ENCODE data around the gene SLC9A9. TPM values are rescaled to one million over a fixed set of nuclear protein-coding genes. Genes with fewer than 3 reads are reported as not detected.

SLC9A9 gene
- polyA plus RNA-seq, 1 experiment: 2.4 TPM

GRCh38 chr3:143339451-143339850, 508.8 kb downstream of the SLC9A9 start:
- TF ChIP-seq CTCF (IDR thresholded peaks at IDR 0.05; ENCODE audit: insufficient read depth, low read depth, low read length): no peak

GRCh38 chr3:143337387-143337786, 510.9 kb downstream of the SLC9A9 start:
- H3K27me3 ChIP-seq (ENCODE audit: control insufficient read depth, insufficient read depth, low read length): no peaks in the 10 kb centered on the region
- DNase-seq (ENCODE audit: low read depth): no peak
- no peak for TF ChIP-seq CTCF (IDR thresholded peaks at IDR 0.05; ENCODE audit: insufficient read depth, low read depth, low read length)
- CTCF ChIA-PET: interaction anchor here (1.0 to 1.8 kb wide), 3 partner anchors 26 to 216 kb away, joined by 3 read pairs; no protein-coding TSS in a partner anchor
- no peak overlapping the region for H3K4me3 ChIP-seq (ENCODE audit: low read depth, low read length)
- POLR2A ChIA-PET: no interaction called here
- H3K36me3 ChIP-seq (ENCODE audit: control insufficient read depth, insufficient read depth, low read length): no peaks in the 10 kb centered on the region

More at GRCh38 chr3:143339451-143339850, 508.8 kb downstream of the SLC9A9 start:
- ChIA-PET POLR2A (no interaction called here), CTCF (interaction anchor here (0.5 to 1.1 kb wide), 2 partner anchors 69 to 86 kb away, joined by 3 read pairs; no protein-coding TSS in a partner anchor)
- no peak for DNase-seq (ENCODE audit: low read depth)
- H3K36me3 ChIP-seq (ENCODE audit: control insufficient read depth, insufficient read depth, low read length): no peaks in the 10 kb centered on the region
- no peaks in the 10 kb centered on the region for H3K27me3 ChIP-seq (ENCODE audit: control insufficient read depth, insufficient read depth, low read length)
- H3K4me3 ChIP-seq (ENCODE audit: low read depth, low read length): no peak overlapping the region

GRCh38 chr3:143334231-143334630, 514.0 kb downstream of the SLC9A9 start:
- ChIA-PET POLR2A (no interaction called here), CTCF (interaction anchor here (0.5 to 0.9 kb wide), 3 partner anchors 11 to 1261 kb away, joined by 3 read pairs; no protein-coding TSS in a partner anchor)
- Histone ChIP-seq H3K36me3 (ENCODE audit: control insufficient read depth, insufficient read depth, low read length) (no peaks in the 10 kb centered on the region), H3K27me3 (ENCODE audit: control insufficient read depth, insufficient read depth, low read length) (no peaks in the 10 kb centered on the region; the same call in 1 of the 2 replicates), H3K4me3 (ENCODE audit: low read depth, low read length) (no peak overlapping the region)
- no peak for TF ChIP-seq CTCF (IDR thresholded peaks at IDR 0.05; ENCODE audit: insufficient read depth, low read depth, low read length)
- DNase-seq (ENCODE audit: low read depth): no peak

GRCh38 chr3:143333367-143333766, 514.9 kb downstream of the SLC9A9 start:
- TF ChIP-seq CTCF (IDR thresholded peaks at IDR 0.05; ENCODE audit: insufficient read depth, low read depth, low read length): no peak
- Histone ChIP-seq H3K36me3 (ENCODE audit: control insufficient read depth, insufficient read depth, low read length) (no peaks in the 10 kb centered on the region), H3K4me3 (ENCODE audit: low read depth, low read length) (no peak overlapping the region), H3K27me3 (ENCODE audit: control insufficient read depth, insufficient read depth, low read length) (no peaks in the 10 kb centered on the region; the same call in 1 of the 2 replicates)
- DNase-seq (ENCODE audit: low read depth): no peak
- CTCF ChIA-PET: interaction anchor here (0.9 kb wide), 1 partner anchor 340 kb away, joined by 3 read pairs; no protein-coding TSS in a partner anchor
- POLR2A ChIA-PET: no interaction called here

- DNase-seq (ENCODE audit: low read depth): no peak
- ChIA-PET POLR2A (no interaction called here), CTCF (no interaction called here)
- no peak overlapping the region for H3K4me3 ChIP-seq (ENCODE audit: low read depth, low read length)
- TF ChIP-seq CTCF (IDR thresholded peaks at IDR 0.05; ENCODE audit: insufficient read depth, low read depth, low read length): no peak
- no peaks in the 10 kb centered on the region; the same call in 1 of the 2 replicates for H3K27me3 ChIP-seq (ENCODE audit: control insufficient read depth, insufficient read depth, low read length)
- no peaks in the 10 kb centered on the region for H3K36me3 ChIP-seq (ENCODE audit: control insufficient read depth, insufficient read depth, low read length)
Measured at GRCh38 chr3:143332026-143332425, 516.2 kb downstream of the SLC9A9 start.
